ENCODE data around the gene LAMTOR4. TPM values are rescaled to one million over a fixed set of nuclear protein-coding genes. Genes with fewer than 3 reads are reported as not detected.

LAMTOR4 gene
- total RNA-seq, 1 experiment from 2014 or later = 107 TPM

- no peak for TF ChIP-seq EZH2phosphoT487 (IDR thresholded peaks at IDR 0.05; ENCODE audit: borderline replicate concordance, low read length)
- TF ChIP-seq EZH2 (IDR thresholded peaks at IDR 0.05; ENCODE audit: low read length, unreplicated experiment) = no peak
- no peak for TF ChIP-seq CTCF (conservative IDR thresholded peaks at IDR 0.05; ENCODE audit: low read depth, low read length)
- ChIA-PET POLR2A (ENCODE audit: unreplicated experiment) (no interaction called here), CTCF (no interaction called here)
- H3K27me3 ChIP-seq (ENCODE audit: low read length) = no peaks in the 10 kb centered on the region
- peaks cover 9% of the 10 kb centered on the region; the same call in 1 of the 2 replicates for H3K4me1 ChIP-seq (ENCODE audit: insufficient read depth, low read length)
- no peak overlapping the region for H3K4me3 ChIP-seq (ENCODE audit: low read length)
- no peak overlapping the region for H3K4me2 ChIP-seq (ENCODE audit: low read length)
- intact Hi-C loops (cut with micrococcal nuclease) = no loop called here
- no peak overlapping the region for H3K27ac ChIP-seq (ENCODE audit: low read length)
- no TSS peak for BruUV-seq (replicated peaks)
- ATAC-seq (no peak), DNase-seq (no peak)
- no peaks in the 10 kb centered on the region for H3F3A ChIP-seq (ENCODE audit: low read length, unreplicated experiment)
- H4K20me1 ChIP-seq (ENCODE audit: low read length) = no peaks in the 10 kb centered on the region
- H3K9me2 ChIP-seq (replicated peaks; ENCODE audit: low read length) = no peaks in the 10 kb centered on the region
- no peak overlapping the region for H2AFZ ChIP-seq (ENCODE audit: low read length)
- H3K36me3 ChIP-seq (ENCODE audit: low read depth, low read length) = no peaks in the 10 kb centered on the region
- no peak overlapping the region for H3K9ac ChIP-seq (ENCODE audit: low read length)
- no peaks in the 10 kb centered on the region for H3K9me3 ChIP-seq (ENCODE audit: low read length)
- no peaks in the 10 kb centered on the region for H3K79me2 ChIP-seq (ENCODE audit: low read length)
These were observed 25.2 kb downstream of the LAMTOR4 start for GRCh38 chr7:100173806-100174495.

GRCh38 chr7:100174582-100174981 is 25.9 kb downstream of the LAMTOR4 start:
- no peaks in the 10 kb centered on the region for H3K79me2 ChIP-seq (ENCODE audit: low read length)
- intact Hi-C loops (cut with micrococcal nuclease) = no loop called here
- no peaks in the 10 kb centered on the region for H3F3A ChIP-seq (ENCODE audit: low read length, unreplicated experiment)
- POLR2A ChIA-PET (ENCODE audit: unreplicated experiment) = no interaction called here
- CTCF ChIA-PET = no interaction called here
- ATAC-seq (no peak), DNase-seq (no peak)
- H3K36me3 ChIP-seq (ENCODE audit: low read depth, low read length) = no peaks in the 10 kb centered on the region
- H3K9ac ChIP-seq (ENCODE audit: low read length) = no peak overlapping the region
- no peaks in the 10 kb centered on the region for H3K27me3 ChIP-seq (ENCODE audit: low read length)
- H3K4me2 ChIP-seq (ENCODE audit: low read length) = no peak overlapping the region
- H3K9me3 ChIP-seq (ENCODE audit: low read length) = no peaks in the 10 kb centered on the region
- no peaks in the 10 kb centered on the region for H4K20me1 ChIP-seq (ENCODE audit: low read length)
- TF ChIP-seq CTCF (conservative IDR thresholded peaks at IDR 0.05; ENCODE audit: low read depth, low read length) (no peak), EZH2 (IDR thresholded peaks at IDR 0.05; ENCODE audit: low read length, unreplicated experiment) (no peak)
- no peak overlapping the region for H3K27ac ChIP-seq (ENCODE audit: low read length)
- no TSS peak for BruUV-seq (replicated peaks)
- no peak overlapping the region for H2AFZ ChIP-seq (ENCODE audit: low read length)
- H3K4me3 ChIP-seq (ENCODE audit: low read length) = no peak overlapping the region
- H3K4me1 ChIP-seq (ENCODE audit: insufficient read depth, low read length) = peaks cover 9% of the 10 kb centered on the region; the same call in 1 of the 2 replicates
- H3K9me2 ChIP-seq (replicated peaks; ENCODE audit: low read length) = no peaks in the 10 kb centered on the region

GRCh38 chr7:100175296-100175935 is 26.7 kb downstream of the LAMTOR4 start:
- Histone ChIP-seq H2AFZ (ENCODE audit: low read length) (no peak overlapping the region), H3K4me3 (ENCODE audit: low read length) (no peak overlapping the region), H3K9me3 (ENCODE audit: low read length) (no peaks in the 10 kb centered on the region), H3K27ac (ENCODE audit: low read length) (no peak overlapping the region), H3K4me2 (ENCODE audit: low read length) (no peak overlapping the region), H3K27me3 (ENCODE audit: low read length) (no peaks in the 10 kb centered on the region), H3F3A (ENCODE audit: low read length, unreplicated experiment) (no peaks in the 10 kb centered on the region), H3K4me1 (ENCODE audit: insufficient read depth, low read length) (peaks cover 9% of the 10 kb centered on the region; the same call in 1 of the 2 replicates), H3K36me3 (ENCODE audit: low read depth, low read length) (no peaks in the 10 kb centered on the region), H3K9me2 (replicated peaks; ENCODE audit: low read length) (no peaks in the 10 kb centered on the region), H4K20me1 (ENCODE audit: low read length) (no peaks in the 10 kb centered on the region), H3K79me2 (ENCODE audit: low read length) (no peaks in the 10 kb centered on the region), H3K9ac (ENCODE audit: low read length) (no peak overlapping the region)
- intact Hi-C loops (cut with micrococcal nuclease) = no loop called here
- ChIA-PET CTCF (no interaction called here), POLR2A (ENCODE audit: unreplicated experiment) (no interaction called here)
- ATAC-seq (no peak), DNase-seq (no peak)
- no TSS peak for BruUV-seq (replicated peaks)
- no peak for TF ChIP-seq EZH2phosphoT487 (IDR thresholded peaks at IDR 0.05; ENCODE audit: borderline replicate concordance, low read length)
- no peak for TF ChIP-seq CTCF (conservative IDR thresholded peaks at IDR 0.05; ENCODE audit: low read depth, low read length)
- no peak for TF ChIP-seq EZH2 (IDR thresholded peaks at IDR 0.05; ENCODE audit: low read length, unreplicated experiment)
